Measurements from ENCODE around the gene TRPM1.

Gene TRPM1

DNA sequence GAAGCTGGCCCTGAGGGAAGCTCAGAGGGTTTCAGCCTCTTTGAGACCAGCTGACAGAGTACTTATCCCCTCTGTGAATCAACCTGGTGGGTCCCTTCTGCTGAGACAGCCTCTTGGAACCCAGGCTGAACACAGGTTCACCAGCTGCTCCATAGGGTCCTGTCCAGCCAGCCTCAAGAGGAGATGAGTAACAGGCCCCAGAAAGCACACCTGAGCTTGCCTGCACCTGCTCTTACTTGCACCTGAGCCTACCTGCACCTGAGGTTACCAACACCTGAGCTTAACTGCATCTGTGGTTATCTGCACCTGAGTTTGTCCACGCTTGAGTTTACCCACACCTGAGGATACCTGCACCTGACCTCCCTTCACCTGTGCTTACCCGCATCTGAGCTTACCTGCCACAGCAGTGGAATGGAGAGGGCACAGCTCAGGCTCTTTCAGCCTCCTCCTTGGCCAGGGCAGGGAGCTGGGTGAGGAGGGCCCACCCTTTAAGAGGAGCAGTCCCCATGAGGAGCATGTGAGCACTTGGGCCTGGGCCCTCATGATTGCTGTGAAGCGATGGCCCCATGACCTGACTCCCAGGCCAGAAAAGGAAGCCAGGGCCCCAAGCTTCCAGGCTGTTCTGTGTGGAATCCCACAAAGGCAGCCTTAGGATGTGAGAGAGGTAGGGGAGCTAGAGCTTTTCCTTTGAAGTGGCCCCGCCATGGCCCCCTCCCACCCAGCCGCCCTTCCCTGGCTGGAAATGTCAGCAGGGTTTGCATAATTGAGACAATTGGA is at the start of gene TRPM1:
Gene TRPM1 (minus strand): TSS at position 464 of the 777 bp plus-strand sequence. CDS start 20,370 bp downstream, outside the sequence.
- no peaks in the 10 kb centered on the region for H3K36me3 Mint-ChIP-seq
- no peak within 1 kb of the TSS for H3K4me3 Mint-ChIP-seq
- no peaks in the 10 kb centered on the region for H3K4me1 Mint-ChIP-seq
- no peaks in the 10 kb centered on the region for H3K9me3 Mint-ChIP-seq
- no peaks in the 10 kb centered on the region for H3K27me3 Mint-ChIP-seq
- no peak within 1 kb of the TSS for H3K27ac Mint-ChIP-seq

DNA sequence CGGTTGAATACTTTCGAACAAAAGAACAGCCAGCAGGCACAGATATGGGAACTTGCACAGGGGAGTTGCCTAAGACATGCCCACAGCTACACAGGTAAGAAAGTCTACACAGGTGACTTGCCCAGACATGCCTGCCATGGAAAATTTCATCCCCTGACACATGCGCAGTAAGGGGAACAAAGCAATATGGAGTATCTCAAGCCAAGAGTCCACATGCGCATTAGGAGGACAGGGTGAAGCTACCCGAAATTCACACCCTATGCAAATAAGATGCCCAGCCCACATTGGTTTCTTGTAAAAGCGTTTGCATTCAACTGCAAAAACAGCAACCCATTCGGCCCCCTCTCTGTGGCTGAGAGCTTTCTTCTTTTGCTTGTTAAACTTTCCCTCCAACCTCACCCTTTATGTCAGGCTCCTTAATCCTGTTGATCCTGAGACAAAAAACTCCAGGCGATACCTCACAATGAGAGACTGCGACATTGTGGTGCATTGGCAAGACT is 49.3 kb upstream of the TRPM1 start:
- Mint-ChIP-seq H3K9me3 (no peaks in the 10 kb centered on the region), H3K27me3 (no peaks in the 10 kb centered on the region), H3K4me3 (no peak overlapping the region), H3K4me1 (no peaks in the 10 kb centered on the region), H3K27ac (no peak overlapping the region), H3K36me3 (no peaks in the 10 kb centered on the region)

DNA sequence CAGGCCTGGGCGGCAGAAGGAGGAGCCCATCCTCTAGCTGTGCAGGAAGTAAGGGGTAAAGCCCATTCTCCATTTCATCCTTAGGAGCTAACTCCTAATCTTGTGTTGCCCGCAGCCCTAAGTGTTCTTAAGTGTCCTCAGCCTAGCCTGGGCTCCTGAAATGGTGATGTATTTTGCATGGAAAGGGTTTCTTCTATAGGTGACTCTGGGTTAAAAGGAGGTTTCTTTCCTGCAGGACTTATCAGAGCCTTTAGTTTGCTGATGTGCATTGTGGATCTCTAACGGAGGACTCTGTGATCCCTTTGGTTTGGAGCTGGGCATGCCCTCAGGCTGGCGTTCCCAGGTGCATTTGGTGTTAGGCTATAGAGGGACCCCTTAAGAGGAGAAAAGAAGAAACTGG is 48.5 kb upstream of the TRPM1 start:
- Mint-ChIP-seq H3K27me3 (no peaks in the 10 kb centered on the region), H3K4me1 (no peaks in the 10 kb centered on the region), H3K4me3 (no peak overlapping the region), H3K27ac (no peak overlapping the region), H3K9me3 (no peaks in the 10 kb centered on the region), H3K36me3 (no peaks in the 10 kb centered on the region)

DNA sequence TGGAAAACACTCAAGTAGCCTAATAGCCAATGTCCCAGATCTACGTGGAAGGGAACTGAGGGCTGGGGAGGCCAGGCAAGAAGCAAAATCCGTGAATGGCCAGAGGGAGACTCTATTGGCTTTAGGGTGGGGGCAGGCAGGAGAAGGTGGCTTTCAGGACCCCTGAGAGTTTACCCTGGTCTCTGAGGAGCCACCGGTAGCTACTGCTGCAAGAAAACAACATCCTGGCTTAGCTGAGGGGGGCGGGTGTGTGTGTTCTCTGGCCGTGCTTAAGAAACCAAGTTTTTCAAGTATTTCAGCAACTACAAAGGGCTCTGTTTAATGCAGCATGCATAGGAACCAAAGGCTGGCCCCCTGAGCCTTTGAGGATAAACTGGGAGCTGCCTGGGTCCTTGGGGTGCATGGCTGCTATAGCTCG is 47.6 kb upstream of the TRPM1 start:
- Mint-ChIP-seq H3K4me3 (no peak overlapping the region), H3K9me3 (no peaks in the 10 kb centered on the region), H3K36me3 (no peaks in the 10 kb centered on the region), H3K27ac (no peak overlapping the region), H3K27me3 (no peaks in the 10 kb centered on the region), H3K4me1 (no peaks in the 10 kb centered on the region)

DNA sequence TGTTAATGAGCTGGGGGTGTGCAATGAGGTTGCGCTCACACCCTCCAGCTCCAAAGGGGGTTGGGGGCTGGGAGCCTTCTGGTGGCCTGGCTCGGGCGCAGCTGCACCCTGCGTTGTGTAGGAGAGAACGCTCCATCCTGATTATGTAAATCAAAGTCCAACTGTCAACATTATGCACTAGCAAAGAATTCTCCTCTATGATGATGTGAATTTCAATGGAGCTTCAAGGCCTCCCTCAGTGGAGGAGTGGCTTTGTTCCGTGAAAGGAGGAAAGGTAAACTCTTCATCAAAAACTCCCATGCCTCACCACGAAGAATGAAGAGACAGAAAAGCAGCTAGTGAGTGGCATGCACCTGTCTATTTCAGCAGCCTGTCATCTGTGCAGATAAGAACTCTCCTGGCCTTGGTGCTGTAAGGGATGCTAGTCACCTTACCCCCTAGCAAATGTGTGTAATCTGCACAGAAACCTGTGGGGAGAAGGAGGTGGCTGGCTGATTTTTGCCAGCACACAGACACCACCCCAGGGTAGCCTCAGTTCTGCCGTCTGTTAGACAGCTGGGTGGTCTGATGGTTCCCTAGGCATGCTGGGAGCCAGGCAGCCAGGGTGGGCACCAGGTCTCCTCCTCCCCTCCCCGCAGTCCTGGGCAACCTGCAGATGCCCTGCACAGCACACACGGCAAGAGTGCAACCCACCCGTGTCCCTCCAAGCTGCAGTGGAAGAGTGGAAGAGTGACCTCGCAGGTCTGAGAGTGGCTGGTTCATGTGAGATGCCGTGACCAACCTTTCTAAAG is 47.0 kb upstream of the TRPM1 start:
- no peaks in the 10 kb centered on the region for H3K4me1 Mint-ChIP-seq
- no peaks in the 10 kb centered on the region for H3K36me3 Mint-ChIP-seq
- no peaks in the 10 kb centered on the region for H3K9me3 Mint-ChIP-seq
- no peak overlapping the region for H3K4me3 Mint-ChIP-seq
- H3K27me3 Mint-ChIP-seq: no peaks in the 10 kb centered on the region
- no peak overlapping the region for H3K27ac Mint-ChIP-seq

DNA sequence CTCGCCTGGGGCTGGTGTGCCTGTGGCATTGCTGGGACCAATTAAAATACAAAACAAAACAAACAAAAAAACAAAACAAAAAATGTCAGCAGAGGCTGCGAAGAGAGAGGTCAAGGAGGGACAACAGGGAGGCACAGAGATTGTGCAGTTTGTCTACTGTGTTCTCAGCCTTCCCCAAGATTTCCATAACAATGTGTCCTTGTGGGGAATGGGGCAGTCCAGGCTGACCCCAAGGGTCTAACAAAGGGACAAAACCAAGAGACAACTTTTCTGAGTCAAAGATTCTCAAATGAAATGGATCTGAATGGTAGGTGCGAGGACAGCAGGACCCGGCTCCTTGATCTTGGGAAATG is 46.4 kb upstream of the TRPM1 start:
- H3K27me3 Mint-ChIP-seq: no peaks in the 10 kb centered on the region
- no peaks in the 10 kb centered on the region for H3K4me1 Mint-ChIP-seq
- H3K9me3 Mint-ChIP-seq: no peaks in the 10 kb centered on the region
- H3K4me3 Mint-ChIP-seq: no peak overlapping the region
- no peak overlapping the region for H3K27ac Mint-ChIP-seq
- no peaks in the 10 kb centered on the region for H3K36me3 Mint-ChIP-seq

DNA sequence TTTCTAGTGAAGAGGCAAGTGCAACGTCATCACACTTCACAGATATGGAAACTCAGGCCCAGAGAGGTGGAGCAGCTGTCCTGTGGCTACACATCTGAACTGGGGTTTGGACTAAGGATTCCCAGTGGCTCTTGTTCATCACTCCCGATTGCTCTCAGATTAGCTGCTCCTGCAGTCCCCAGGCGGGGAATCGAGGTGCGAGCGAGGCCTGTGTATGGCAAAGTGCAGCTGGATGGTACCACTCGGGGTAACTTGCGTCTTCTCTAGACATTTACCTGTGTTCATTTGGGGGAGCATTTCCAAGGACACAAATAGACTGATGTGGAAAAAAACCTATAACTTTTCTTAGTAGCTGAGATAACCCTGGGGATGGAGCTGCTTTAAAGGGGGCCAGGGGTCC is 45.9 kb upstream of the TRPM1 start:
- H3K27ac Mint-ChIP-seq: no peak overlapping the region
- no peaks in the 10 kb centered on the region for H3K4me1 Mint-ChIP-seq
- H3K27me3 Mint-ChIP-seq: no peaks in the 10 kb centered on the region
- no peak overlapping the region for H3K4me3 Mint-ChIP-seq
- no peaks in the 10 kb centered on the region for H3K9me3 Mint-ChIP-seq
- H3K36me3 Mint-ChIP-seq: no peaks in the 10 kb centered on the region

DNA sequence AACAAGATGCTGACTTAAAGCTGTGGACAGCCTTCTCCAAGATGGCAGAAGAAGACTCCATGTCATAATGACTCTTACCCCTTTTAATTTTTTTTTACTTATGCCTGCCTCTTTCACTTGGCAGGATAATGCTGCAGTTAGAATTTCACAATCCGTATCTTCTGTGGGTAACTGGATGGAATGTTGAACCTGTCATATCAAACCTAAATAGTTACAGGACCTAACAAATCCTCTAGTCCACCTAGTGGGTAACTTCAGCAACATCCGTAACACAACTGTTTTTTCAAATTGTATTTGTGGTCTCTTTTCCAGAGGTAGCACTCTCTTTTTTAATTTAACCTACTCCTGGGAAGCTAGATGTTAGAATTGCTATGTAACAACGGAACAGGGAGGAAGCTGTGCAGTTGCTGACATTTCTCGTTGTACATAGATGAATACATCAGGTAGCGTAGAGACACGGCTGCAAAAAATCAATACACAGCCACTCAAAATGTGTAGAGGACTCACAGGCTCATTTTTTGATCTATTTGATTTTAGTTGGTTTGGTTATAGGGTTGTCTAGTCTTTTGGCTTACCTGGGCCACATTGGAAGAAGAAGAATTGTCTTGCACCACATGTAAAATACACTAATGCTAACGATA is 43.9 kb upstream of the TRPM1 start:
- Mint-ChIP-seq H3K36me3 (no peaks in the 10 kb centered on the region), H3K4me1 (no peaks in the 10 kb centered on the region), H3K4me3 (no peak overlapping the region), H3K9me3 (no peaks in the 10 kb centered on the region), H3K27me3 (no peaks in the 10 kb centered on the region), H3K27ac (no peak overlapping the region)

DNA sequence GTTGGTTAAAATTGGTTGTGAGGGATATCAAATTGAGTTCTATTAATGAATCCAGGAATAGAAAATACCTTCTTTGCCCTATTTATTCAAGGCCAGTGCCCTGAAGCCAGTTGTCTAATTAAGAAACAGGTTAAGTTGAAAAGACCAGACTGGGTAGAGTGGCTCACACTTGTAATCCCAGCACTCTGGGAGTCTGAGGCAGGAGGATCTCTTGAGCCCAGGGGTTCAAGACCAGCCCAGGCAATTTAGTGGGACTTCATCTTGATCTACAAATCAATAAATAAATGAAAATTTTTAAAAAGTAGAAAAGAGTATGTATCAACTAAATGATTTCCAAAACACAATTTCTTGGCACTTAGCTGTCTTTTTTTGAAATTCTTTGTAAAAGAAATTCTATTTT is 40.3 kb upstream of the TRPM1 start:
- Mint-ChIP-seq H3K27ac (no peak overlapping the region), H3K4me1 (no peaks in the 10 kb centered on the region), H3K4me3 (no peak overlapping the region), H3K9me3 (no peaks in the 10 kb centered on the region), H3K27me3 (no peaks in the 10 kb centered on the region), H3K36me3 (no peaks in the 10 kb centered on the region)

DNA sequence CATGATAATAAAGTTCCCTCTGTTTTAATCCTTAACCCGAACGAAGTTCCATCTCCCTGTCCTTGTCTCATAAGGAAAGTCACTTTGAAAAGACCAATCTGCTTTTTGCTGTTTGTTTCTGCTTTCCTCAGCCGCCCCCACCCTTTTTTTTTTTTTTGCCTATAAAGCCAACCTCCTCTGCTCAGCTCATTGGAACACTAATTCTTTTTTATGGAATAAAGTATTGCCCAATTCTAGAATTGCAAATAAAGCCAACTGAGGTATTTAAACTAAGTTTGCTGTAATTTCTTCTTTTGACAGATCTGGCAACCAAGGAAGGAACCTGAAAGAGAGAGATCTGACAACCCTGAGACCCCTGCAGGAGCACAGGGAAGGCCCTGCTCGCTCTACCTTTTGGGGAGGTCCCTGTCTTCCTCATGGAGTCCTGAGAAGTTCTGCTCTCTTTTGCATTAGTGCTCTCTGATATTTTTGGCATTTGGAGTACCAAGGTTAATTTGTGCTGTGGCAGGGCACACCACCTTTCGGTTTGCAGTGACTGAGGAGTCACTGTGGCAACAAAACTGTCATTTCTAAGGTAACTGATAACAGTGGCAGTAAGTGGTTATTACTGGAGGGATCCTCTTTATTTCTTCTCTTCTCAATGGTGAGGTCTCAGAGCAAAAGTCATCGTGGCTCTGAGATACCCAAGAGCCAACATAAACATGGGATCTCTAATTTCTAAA is 35.2 kb upstream of the TRPM1 start:
- Mint-ChIP-seq H3K27ac (no peak overlapping the region), H3K4me1 (no peaks in the 10 kb centered on the region), H3K4me3 (no peak overlapping the region)

DNA sequence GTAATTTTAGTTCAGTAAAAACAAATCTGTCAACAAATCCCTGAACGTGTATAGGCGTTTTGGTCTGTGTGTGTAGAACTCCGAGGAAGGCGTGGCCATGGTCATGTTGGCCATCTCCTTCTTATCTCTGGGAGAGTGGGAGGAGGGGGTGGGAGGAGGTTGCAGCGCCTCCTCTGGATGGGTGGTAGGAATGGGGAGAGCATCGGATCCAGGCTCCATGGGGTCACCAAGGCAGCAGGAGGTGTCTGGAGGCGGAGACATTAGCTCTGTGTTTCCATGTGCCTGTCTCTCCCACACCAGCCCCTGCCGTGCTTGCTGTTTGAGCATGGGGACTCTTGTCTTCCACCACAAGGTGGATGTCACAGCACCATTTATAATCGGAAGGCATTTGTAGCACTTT is 34.5 kb upstream of the TRPM1 start:
- Mint-ChIP-seq H3K9me3 (no peaks in the 10 kb centered on the region), H3K4me3 (no peak overlapping the region), H3K36me3 (peaks cover 2% of the 10 kb centered on the region), H3K4me1 (no peaks in the 10 kb centered on the region), H3K27ac (no peak overlapping the region), H3K27me3 (no peaks in the 10 kb centered on the region)

More for the DNA sequence above, 35.2 kb upstream of the TRPM1 start:
- no peaks in the 10 kb centered on the region for H3K9me3 Mint-ChIP-seq
- H3K36me3 Mint-ChIP-seq: peaks cover 2% of the 10 kb centered on the region
- H3K27me3 Mint-ChIP-seq: no peaks in the 10 kb centered on the region

DNA sequence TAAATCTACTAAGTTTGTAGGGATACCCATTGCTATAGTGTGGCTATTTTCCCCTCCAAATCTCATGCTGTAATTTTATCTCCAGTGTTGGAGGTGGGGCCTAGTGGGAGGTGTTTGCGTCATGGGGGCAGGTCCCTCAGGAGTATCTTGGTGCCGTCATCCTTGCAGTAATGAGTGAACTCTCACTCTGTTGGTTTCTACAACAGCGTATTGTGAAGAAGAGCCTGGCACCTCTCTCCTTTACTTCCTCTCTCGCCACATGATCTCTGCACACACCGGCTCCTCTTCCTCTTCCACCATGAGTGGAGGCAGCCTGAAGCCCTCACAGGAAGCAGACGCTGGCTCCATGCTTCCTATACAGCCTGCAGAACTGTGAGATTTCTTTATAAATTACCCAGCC is 34.0 kb upstream of the TRPM1 start:
- no peak overlapping the region for H3K4me3 Mint-ChIP-seq
- H3K27me3 Mint-ChIP-seq: no peaks in the 10 kb centered on the region
- H3K27ac Mint-ChIP-seq: no peak overlapping the region
- peaks cover 2% of the 10 kb centered on the region for H3K36me3 Mint-ChIP-seq
- H3K4me1 Mint-ChIP-seq: no peaks in the 10 kb centered on the region
- H3K9me3 Mint-ChIP-seq: no peaks in the 10 kb centered on the region

DNA sequence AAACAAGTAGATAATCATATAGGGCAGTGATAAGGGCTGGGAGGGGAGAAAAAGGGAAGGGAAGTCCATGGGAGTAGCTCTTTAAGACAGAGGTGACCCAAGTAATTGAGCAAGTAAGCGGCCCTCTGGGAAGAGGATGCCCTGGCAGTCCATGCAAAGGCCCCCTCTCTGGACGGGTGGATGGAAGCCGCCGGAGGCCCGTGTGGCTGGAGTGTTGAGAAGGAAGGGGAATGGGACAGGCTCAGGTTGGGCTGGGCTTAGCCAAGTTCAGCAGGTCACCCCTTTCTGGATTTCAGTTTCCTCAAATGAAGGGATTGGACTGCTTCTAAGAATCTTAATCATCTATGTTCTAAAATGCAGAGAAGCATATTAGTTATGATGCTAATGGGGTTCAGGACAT is 32.4 kb upstream of the TRPM1 start:
- no peaks in the 10 kb centered on the region for H3K4me1 Mint-ChIP-seq

DNA sequence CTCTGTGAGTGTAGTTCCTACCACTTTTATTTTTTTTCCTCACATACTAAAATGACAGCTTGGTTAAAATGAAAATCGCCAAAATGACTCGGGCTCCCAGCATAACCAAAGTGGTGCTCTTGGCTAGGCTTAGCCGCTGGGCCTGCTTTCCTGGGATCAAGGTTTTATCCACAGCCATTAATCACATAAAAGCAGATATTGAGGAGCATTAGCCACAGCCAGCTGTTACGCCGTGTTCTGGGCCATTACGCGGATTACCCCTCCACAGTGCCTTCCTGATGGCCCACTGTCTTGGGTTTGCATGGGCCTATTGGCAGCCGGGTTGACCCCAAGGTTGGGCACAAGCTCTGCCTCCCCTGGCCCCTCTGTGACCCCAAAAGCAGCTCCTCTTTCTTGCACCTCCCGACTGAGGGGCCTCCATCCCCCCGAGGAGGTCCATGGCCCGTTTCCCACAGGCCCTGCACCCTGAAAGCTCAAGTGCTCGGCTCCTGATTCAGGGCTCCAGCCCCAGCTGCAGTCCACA is 30.4 kb upstream of the TRPM1 start:
- peaks cover 2% of the 10 kb centered on the region for H3K36me3 Mint-ChIP-seq
- no peak overlapping the region for H3K27ac Mint-ChIP-seq
- no peaks in the 10 kb centered on the region for H3K27me3 Mint-ChIP-seq
- H3K4me1 Mint-ChIP-seq: no peaks in the 10 kb centered on the region
- H3K4me3 Mint-ChIP-seq: no peak overlapping the region
- H3K9me3 Mint-ChIP-seq: no peaks in the 10 kb centered on the region

More for the DNA sequence above, 32.4 kb upstream of the TRPM1 start:
- Mint-ChIP-seq H3K27ac (no peak overlapping the region), H3K4me3 (no peak overlapping the region), H3K9me3 (no peaks in the 10 kb centered on the region), H3K36me3 (peaks cover 2% of the 10 kb centered on the region), H3K27me3 (no peaks in the 10 kb centered on the region)

DNA sequence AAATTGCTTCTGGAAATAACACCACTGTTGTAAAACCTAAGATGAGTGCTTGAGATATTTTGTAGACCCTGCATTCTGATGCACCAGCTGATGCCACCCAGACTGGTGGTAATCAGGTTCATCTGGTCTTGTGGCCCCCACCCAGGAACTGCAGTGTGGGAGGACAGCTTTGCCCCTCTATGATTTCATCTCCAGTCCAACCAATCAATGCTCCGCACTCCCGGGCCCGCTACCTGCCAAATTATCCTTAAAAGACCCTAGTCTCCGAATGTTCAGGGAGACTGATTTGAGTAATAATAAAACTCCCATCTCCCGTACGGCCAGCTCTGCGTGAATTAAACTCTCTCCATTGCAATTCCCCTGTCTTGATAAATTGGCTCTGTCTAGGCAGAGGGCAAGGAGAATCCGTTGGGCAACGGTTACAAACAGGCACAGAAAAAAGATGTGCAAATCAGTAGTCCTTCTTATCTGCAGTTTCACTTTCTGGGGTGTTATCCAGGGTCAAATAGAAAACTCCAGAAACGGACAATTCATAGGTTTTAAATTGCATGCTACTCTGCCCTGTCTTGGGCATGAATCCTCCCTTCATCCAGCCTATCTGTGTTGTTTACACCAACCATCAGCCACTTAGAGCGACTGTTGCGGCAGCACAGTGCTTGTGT is 29.2 kb upstream of the TRPM1 start:
- H3K9me3 Mint-ChIP-seq: no peaks in the 10 kb centered on the region
- H3K27ac Mint-ChIP-seq: no peak overlapping the region
- no peaks in the 10 kb centered on the region for H3K4me1 Mint-ChIP-seq
- H3K36me3 Mint-ChIP-seq: peaks cover 2% of the 10 kb centered on the region
- no peak overlapping the region for H3K4me3 Mint-ChIP-seq
- no peaks in the 10 kb centered on the region for H3K27me3 Mint-ChIP-seq

Measured in activated naive CD4-positive, alpha-beta T cell treated with anti-CD3 and anti-CD28 coated beads, Interleukin-2, amount 50 U/mL, for 24 hours (primary cell).